GM19463 (cell line): ENCODE results near the gene PSD2.

Experiments
- ATAC-seq: cut with Tn5 transposase; IDR thresholded peaks from one replicate; pipeline ENCODE4 v1.9.1; 2021; ENCODE audit warnings: mild to moderate bottlenecking, moderate library complexity; ENCODE audit not compliant: unreplicated experiment

PSD2 gene

GRCh38 chr5:139854029-139854605 lies 58.5 kb downstream of the PSD2 start:
- no peak for ATAC-seq

- ATAC-seq = no peak
Observed at GRCh38 chr5:139854953-139855352, 59.3 kb downstream of the PSD2 start.

GRCh38 chr5:139855451-139855850 lies 59.8 kb downstream of the PSD2 start:
- ATAC-seq = no peak

GRCh38 chr5:139855946-139856540 lies 60.4 kb downstream of the PSD2 start:
- ATAC-seq = no peak

GRCh38 chr5:139856714-139857113 lies 61.1 kb downstream of the PSD2 start:
- no peak for ATAC-seq

- no peak for ATAC-seq
Observed at GRCh38 chr5:139859013-139859412, 63.4 kb downstream of the PSD2 start.

- ATAC-seq = no peak
Observed at GRCh38 chr5:139861021-139861888, 65.6 kb downstream of the PSD2 start.

GRCh38 chr5:139861889-139862207 lies 66.2 kb downstream of the PSD2 start:
- no peak for ATAC-seq

GRCh38 chr5:139862313-139862712 lies 66.7 kb downstream of the PSD2 start:
- ATAC-seq = no peak

- ATAC-seq = no peak
Observed at GRCh38 chr5:139862803-139863202, 67.2 kb downstream of the PSD2 start.

GRCh38 chr5:139863361-139863760 lies 67.8 kb downstream of the PSD2 start:
- ATAC-seq = no peak

- no peak for ATAC-seq
Observed at GRCh38 chr5:139863855-139864558, 68.4 kb downstream of the PSD2 start.

- no peak for ATAC-seq
Observed at GRCh38 chr5:139864716-139865483, 69.3 kb downstream of the PSD2 start.

GRCh38 chr5:139867109-139867508 lies 71.5 kb downstream of the PSD2 start:
- ATAC-seq = no peak

GRCh38 chr5:139867581-139867980 lies 72.0 kb downstream of the PSD2 start:
- ATAC-seq = no peak

GRCh38 chr5:139869042-139869790 lies 73.6 kb downstream of the PSD2 start:
- no peak for ATAC-seq

GRCh38 chr5:139870677-139871076 lies 75.1 kb downstream of the PSD2 start:
- ATAC-seq = no peak

- ATAC-seq = no peak
Observed at GRCh38 chr5:139871614-139872013, 76.0 kb downstream of the PSD2 start.

GRCh38 chr5:139872052-139872766 lies 76.6 kb downstream of the PSD2 start:
- ATAC-seq = no peak
